PC-3 (cell line): ENCODE data around the gene IQSEC1.

Experiments used
- CTCF ChIP-seq: fragments of 300-600 bp; sonication (generic); conservative IDR thresholded peaks from 2 replicates; pipeline ENCODE4 v1.5.1; 2017; ENCODE audit warnings: antibody characterized with exemption, low read depth, mild to moderate bottlenecking, low read length
- EZH2 ChIP-seq: fragments of 300-600 bp; sonication (generic); IDR thresholded peaks from one replicate; pipeline ENCODE4 v1.6.1; 2017; ENCODE audit warnings: antibody characterized with exemption, mild to moderate bottlenecking, low read length; ENCODE audit not compliant: unreplicated experiment

- TF ChIP-seq CTCF = peak; percentile 25; the same call in 1 of the 2 replicates
- no peak for TF ChIP-seq EZH2
Measured at GRCh38 chr3:13047296-13048165, 25.7 kb downstream of the IQSEC1 start.
